Stimulated activated CD8-positive, alpha-beta memory T cell treated with anti-CD3 and anti-CD28 coated beads, Interleukin-2, amount 100 ng/mL, for 48 hours (primary cell): ENCODE measurements around the gene SF3A2.
A peak's percentile ranks its signal among the peaks of the same experiment; 100 is the strongest.
"Not testable (repeated sequence)": the region's sequence is repeated elsewhere in the genome, so short reads cannot be mapped to it uniquely, and the experiment has no call there.

Source experiments
- DNase-seq, 2 donors: peaks; one replicate each; pipeline ENCODE4 v3.0.0-alpha.2; 2020; ENCODE audit warnings: low read depth in 2 of 2

The SF3A2 gene

GRCh38 chr19:2236314-2237050 lies at the start of gene SF3A2, which contains the start of gene PLEKHJ1:
Gene SF3A2 (plus strand): TSS chr19:2236824. CDS start chr19:2243419, 6,595 bp downstream.
Gene PLEKHJ1 (minus strand): TSS chr19:2236329. CDS start chr19:2236248, 81 bp downstream.
- DNase-seq: peak; percentile 96 to 98

- no peak for DNase-seq
These were observed 49.5 kb upstream of the SF3A2 start for GRCh38 chr19:2187159-2187558.

GRCh38 chr19:2188708-2189385 lies 47.8 kb upstream of the SF3A2 start:
- no peak for DNase-seq

GRCh38 chr19:2189880-2190279 lies 46.7 kb upstream of the SF3A2 start:
- no peak for DNase-seq

GRCh38 chr19:2190848-2191455 lies 45.7 kb upstream of the SF3A2 start:
- no peak for DNase-seq

- DNase-seq: no peak
These were observed 44.9 kb upstream of the SF3A2 start for GRCh38 chr19:2191456-2192310.

- DNase-seq: no peak
These were observed 43.8 kb upstream of the SF3A2 start for GRCh38 chr19:2192862-2193261.

GRCh38 chr19:2193807-2194206 lies 42.8 kb upstream of the SF3A2 start:
- DNase-seq: no peak

- DNase-seq: no peak
These were observed 42.0 kb upstream of the SF3A2 start for GRCh38 chr19:2194513-2195078.

GRCh38 chr19:2195361-2195760 lies 41.3 kb upstream of the SF3A2 start:
- DNase-seq: no peak

GRCh38 chr19:2195914-2196313 lies 40.7 kb upstream of the SF3A2 start:
- DNase-seq: no peak

- DNase-seq: no peak
These were observed 39.4 kb upstream of the SF3A2 start for GRCh38 chr19:2197270-2197669.

GRCh38 chr19:2198317-2198716 lies 38.3 kb upstream of the SF3A2 start:
- DNase-seq: no peak

GRCh38 chr19:2199215-2199614 lies 37.4 kb upstream of the SF3A2 start:
- DNase-seq: no peak

GRCh38 chr19:2199861-2200623 lies 36.6 kb upstream of the SF3A2 start:
- DNase-seq: no peak

- DNase-seq: not testable (repeated sequence)
These were observed 35.9 kb upstream of the SF3A2 start for GRCh38 chr19:2200624-2201294.

- DNase-seq: no peak
These were observed 35.0 kb upstream of the SF3A2 start for GRCh38 chr19:2201473-2202148.

GRCh38 chr19:2202366-2202765 lies 34.3 kb upstream of the SF3A2 start:
- DNase-seq: no peak

GRCh38 chr19:2207008-2207407 lies 29.6 kb upstream of the SF3A2 start:
- DNase-seq: no peak
